ENCODE results near the gene LRRFIP2.

DNA sequence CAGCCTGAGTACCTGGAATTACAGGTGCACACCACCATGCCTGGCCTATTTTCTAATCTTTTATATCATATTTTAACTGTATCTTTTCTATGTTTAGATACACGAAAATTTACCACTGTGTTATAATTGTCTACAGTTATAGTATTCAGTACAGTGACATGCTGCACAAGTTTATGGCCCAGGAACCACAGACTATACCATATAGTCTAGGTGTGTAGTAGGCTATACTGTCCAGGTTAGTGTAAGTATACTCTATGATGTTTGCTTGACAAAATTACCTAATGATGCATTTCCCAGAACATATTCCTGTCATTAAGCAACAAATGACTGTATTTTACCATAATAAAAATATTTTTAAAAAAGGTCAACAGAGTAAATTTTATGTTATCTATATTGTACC, 5.5 kb downstream of the LRRFIP2 start:
- TF ChIP-seq CTCF (IDR thresholded peaks at IDR 0.05): no peak
- no peak for TF ChIP-seq POLR2A (IDR thresholded peaks at IDR 0.05)
